Islet precursor cell (in vitro differentiated cells): ENCODE results near the gene SMYD1.
"Not testable (repeated sequence)": the region's sequence is repeated elsewhere in the genome, so short reads cannot be mapped to it uniquely, and the experiment has no call there.

Experiments used
- DNase-seq: peaks from one replicate; pipeline ENCODE4 v3.0.0-alpha.2; 2018

Gene SMYD1

GRCh38 chr2:88067598-88067997, at the start of gene SMYD1:
TSS of gene SMYD1 (plus strand) at chr2:88067825. CDS start at chr2:88067865, 40 bp downstream.
- no peak for DNase-seq

- not testable (repeated sequence) for DNase-seq
Measured at GRCh38 chr2:88018077-88018805, 49.4 kb upstream of the SMYD1 start.

- no peak for DNase-seq
Measured at GRCh38 chr2:88018909-88019308, 48.7 kb upstream of the SMYD1 start.

GRCh38 chr2:88019985-88020384, 47.6 kb upstream of the SMYD1 start:
- no peak for DNase-seq

GRCh38 chr2:88022669-88022921, 45.0 kb upstream of the SMYD1 start:
- DNase-seq: no peak

- DNase-seq: peak; percentile 73
Measured at GRCh38 chr2:88024509-88024908, 43.1 kb upstream of the SMYD1 start.

- no peak for DNase-seq
Measured at GRCh38 chr2:88027697-88028389, 39.8 kb upstream of the SMYD1 start.

GRCh38 chr2:88028931-88029330, 38.7 kb upstream of the SMYD1 start:
- no peak for DNase-seq

- no peak for DNase-seq
Measured at GRCh38 chr2:88032070-88032702, 35.4 kb upstream of the SMYD1 start.

- no peak for DNase-seq
Measured at GRCh38 chr2:88036182-88036581, 31.4 kb upstream of the SMYD1 start.

GRCh38 chr2:88036606-88037005, 31.0 kb upstream of the SMYD1 start:
- no peak for DNase-seq

- no peak for DNase-seq
Measured at GRCh38 chr2:88038263-88039105, 29.1 kb upstream of the SMYD1 start.

GRCh38 chr2:88042476-88042875, 25.1 kb upstream of the SMYD1 start:
- DNase-seq: no peak

GRCh38 chr2:88045561-88045960, 22.1 kb upstream of the SMYD1 start:
- not testable (repeated sequence) for DNase-seq

- DNase-seq: no peak
Measured at GRCh38 chr2:88048541-88048940, 19.1 kb upstream of the SMYD1 start.

- no peak for DNase-seq
Measured at GRCh38 chr2:88049622-88050021, 18.0 kb upstream of the SMYD1 start.

GRCh38 chr2:88051792-88052191, 15.8 kb upstream of the SMYD1 start:
- DNase-seq: no peak

- DNase-seq: no peak
Measured at GRCh38 chr2:88053296-88053695, 14.3 kb upstream of the SMYD1 start.

GRCh38 chr2:88053934-88054781, 13.5 kb upstream of the SMYD1 start:
- DNase-seq: no peak

- DNase-seq: no peak
Measured at GRCh38 chr2:88054782-88055370, 12.7 kb upstream of the SMYD1 start.

GRCh38 chr2:88055371-88056128, 12.1 kb upstream of the SMYD1 start, which contains the start of gene KRCC1:
TSS of gene KRCC1 (minus strand) at chr2:88055783. CDS start at chr2:88028563, 27,220 bp downstream.
- DNase-seq: peak; percentile 98
